HUDEP-2 (cell line): ENCODE measurements around the gene CDH22.

Experiments
- DNase-seq, 76 experiments: peaks; one replicate each; lab custom pipeline; 2025; ENCODE audit not compliant: unreplicated experiment in 76 of 76; lab: John Stamatoyannopoulos, UW

CDH22 gene

DNA sequence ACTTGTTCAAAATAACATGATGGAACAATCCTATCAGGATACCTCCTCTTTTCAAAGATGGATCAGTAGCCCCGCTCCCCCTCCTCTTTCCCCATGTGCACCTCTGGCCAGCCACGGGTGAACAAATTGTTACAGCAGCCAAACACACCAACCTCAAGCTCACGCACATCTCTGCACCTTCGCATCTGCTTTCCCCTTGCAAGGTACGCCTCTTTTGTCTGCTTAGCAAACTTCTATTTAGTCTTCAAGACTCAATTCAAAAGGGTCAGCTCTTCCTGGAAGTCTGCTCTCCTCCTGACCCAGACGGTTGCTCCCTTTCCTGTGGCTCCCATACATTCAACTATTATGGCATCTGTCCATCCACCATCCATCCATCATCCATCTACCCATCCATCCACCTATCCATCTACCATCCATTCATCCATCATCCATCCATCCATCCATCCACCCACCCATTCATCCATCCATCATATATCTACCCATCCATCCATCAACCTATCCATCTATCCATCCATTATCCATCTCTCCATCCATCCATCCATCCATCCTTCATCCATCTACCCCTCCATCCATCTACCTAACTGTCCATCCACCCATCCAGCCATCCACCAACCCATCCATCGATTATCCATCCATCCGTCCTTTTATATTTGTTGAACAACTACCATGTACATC lies 36.3 kb upstream of the CDH22 start:
- DNase-seq, result no peak

- DNase-seq, result no peak
These were observed 35.7 kb upstream of the CDH22 start for GRCh38 chr20:46343975-46344357.

DNA sequence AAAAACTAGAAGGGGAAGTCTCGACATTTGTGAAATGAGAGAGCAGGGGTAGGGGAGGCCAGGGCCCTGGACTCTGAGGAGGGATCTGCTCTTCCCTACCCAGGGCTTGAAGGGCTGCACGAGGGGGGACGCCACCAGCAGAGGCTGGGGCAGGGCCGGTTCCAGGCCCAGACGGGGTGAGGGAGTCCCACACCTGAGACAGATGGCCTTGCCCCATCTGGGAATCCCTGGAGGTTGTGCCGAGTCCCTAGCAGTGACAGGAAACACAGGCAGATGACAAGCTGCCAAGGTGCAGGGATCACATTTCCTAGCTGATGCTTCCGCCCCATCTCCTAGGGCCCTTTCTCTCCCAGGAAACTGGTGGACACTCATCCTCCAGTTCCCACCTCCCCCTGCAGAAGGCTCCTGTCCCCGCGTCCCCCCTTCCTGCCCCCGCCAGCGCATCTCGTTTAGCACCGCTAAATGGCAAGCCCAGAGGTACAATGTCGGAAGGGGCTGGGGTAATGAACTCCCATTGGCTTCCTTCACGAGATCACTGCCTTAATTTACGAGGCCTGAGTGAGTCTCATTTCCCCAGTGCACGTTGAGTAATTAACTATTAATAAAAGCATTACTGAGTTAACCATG lies 35.2 kb upstream of the CDH22 start:
- DNase-seq, result no peak

DNA sequence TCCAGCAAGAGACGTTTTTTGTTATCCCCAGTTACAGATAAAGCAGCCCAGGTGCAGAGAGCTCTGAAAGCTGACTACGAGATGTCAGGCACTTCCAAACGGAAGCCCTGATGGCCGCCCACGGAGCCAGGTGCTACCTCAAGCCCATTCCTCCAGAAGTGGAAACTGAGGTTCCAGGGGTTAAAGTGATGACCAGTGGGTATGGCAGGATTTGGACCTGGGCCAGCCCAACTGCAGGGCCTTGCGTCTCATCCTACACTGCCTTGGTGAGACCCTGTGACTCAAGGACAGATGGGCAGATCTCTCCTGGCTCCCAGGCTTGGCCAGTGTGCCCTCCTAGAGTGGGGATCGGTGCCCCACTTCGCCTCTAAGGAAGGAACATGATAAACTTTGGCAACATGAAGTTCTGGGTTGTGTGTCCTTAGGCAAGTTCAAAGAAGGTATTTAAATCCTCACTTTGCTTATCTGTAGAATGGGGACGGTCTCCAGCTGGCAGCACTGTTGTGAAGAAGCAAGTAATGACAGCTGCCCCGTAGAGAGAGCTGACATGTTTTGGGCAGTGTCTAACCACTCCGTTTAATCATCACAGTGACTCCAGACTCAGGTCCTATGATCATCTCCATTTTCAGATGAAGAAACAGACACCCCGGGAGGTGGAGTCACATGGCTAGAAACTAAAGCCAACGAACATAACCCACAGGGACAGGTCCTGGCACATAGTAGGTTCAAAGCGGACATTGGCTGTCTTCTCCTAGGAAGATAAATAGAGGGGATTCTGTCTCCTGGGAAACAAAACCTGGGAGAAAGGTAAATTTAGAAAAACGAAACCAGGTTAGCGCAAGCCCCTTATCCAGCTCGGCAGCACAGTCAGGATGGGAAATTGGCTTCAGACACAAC lies 34.4 kb upstream of the CDH22 start:
- DNase-seq, result no peak

DNA sequence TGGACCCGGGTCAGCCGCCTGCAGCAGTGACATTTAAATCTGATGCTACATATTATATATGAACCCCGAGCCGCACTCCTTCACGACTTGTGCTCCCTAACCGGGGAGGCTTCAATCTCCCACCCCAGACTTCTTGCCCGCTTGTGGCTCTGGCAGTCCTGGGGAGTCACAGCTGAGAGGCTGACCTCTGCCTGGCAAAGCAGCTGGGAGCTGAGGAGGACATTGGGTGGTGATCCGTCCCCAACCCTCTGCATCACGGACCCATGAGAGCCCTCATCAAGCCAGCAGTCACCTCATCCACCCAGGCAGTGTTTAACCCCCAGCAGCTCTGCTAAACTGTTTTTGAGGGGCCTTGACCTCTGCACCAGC lies 33.7 kb upstream of the CDH22 start:
- DNase-seq, result no peak

GRCh38 chr20:46341074-46342009 lies 33.0 kb upstream of the CDH22 start:
- no peak for DNase-seq

GRCh38 chr20:46339037-46339436 lies 30.7 kb upstream of the CDH22 start:
- DNase-seq, result no peak

DNA sequence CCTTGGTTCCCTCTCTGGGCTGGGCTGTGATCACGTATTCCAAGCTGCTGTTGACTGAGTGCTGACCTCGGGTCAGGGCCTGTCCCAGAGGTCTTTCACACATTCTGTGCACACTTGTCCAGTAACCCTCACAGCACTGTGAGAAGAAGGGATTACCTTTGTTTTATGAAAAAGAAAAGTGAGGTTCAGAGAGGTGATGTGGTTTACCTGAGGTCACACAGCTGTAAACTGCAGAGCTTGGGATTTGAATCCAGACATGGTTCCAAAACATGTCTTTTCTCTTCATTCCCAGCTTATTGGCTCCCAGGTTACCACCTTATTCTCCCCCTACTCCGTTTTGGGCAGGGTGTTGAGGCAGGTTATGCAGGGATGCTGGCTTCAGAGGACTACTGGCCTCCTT lies 28.4 kb upstream of the CDH22 start:
- no peak for DNase-seq

DNA sequence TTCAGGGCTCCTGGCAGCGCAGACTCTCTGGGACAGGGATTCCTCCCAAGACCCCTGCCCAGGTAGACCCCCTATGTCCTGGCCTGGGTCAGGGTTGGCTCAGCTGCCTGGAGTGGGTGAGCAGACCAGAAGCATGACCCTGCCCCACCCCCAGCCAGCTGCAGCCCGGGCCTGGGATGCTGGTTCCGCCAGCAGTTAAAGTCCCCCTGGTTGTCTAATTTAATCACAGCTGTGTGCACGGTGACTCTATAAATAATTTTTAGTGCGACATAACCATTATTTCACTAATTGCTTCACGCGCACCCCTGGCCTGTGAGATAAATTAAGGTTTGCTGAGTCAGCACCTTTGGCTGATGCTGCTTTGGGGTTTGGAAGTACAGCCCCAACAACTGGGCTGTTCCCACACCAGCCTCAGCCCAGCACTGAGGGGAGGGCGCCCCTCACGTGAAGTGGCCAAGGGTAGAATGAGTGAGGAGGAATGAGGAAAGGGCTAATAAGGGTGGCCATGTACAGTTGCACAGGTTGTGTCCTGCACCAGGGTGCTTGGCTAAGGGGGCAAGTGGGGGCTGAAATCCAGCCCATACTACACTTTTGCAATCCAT lies 26.1 kb upstream of the CDH22 start:
- DNase-seq, result no peak

- no peak for DNase-seq
These were observed 25.1 kb upstream of the CDH22 start for GRCh38 chr20:46333161-46333991.

- no peak for DNase-seq
These were observed 24.3 kb upstream of the CDH22 start for GRCh38 chr20:46332373-46333160.

- no peak for DNase-seq
These were observed 23.5 kb upstream of the CDH22 start for GRCh38 chr20:46331611-46332361.

DNA sequence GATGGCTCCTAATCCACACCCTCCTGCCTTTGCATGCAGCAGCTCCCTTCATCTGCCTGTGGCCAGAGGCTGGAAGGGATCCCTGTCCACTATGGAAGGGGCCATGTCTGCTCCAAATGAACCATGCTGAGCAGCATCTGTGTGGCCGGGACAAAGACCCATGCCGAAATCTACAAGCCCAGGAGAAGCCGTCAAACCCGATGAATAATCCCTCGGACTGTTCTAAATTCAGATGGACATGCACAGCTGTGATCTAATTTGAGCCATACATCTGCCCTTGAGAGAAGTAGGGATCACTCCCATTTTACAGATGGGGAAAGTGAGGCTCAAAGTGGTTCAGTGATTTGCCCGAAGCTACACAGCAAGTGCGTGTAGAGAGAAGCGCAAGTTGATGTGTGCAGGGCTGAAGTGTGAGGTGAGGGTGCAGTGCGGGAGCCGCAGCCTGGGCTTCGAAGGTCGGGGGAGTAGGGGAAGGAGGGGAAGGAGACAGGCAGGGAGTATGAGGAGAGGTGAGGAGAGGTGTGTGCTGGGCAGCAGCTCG lies 22.6 kb upstream of the CDH22 start:
- DNase-seq, result no peak

DNA sequence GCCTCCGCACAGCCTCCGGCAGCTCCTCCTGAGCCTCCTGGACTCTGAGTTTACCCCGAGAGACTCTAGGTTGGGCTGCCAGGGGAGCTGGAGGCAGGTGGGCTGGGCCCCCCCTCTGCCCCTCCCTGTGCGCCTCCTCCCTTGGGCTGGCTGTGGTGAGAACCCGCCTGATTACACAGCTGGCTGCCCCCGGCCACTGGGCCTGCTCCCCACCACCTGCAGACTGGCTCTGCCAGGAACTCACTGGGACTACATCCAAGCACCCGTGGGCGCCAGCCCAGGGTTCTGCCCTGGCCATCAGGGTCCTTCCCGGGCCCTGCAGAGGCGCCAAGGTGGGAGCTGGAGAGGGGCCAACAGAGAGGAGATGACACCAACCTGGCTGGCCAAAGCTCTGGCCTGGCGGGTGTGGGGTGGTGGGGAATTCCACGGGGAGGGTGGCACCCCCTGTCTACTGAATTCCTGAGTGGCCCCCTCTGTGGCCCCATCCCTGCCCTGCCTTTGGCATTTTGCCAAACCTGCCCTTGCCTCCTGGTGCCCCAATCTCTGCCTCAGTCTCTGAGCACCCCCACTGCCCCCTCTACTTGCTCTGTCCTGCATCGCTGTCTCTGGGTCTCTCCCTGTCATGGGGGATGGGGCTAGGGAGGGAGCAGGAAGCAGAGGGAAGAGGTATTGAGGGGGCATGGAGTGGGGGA lies 21.9 kb upstream of the CDH22 start:
- DNase-seq, result no peak

GRCh38 chr20:46328200-46328882 lies 20.0 kb upstream of the CDH22 start:
- no peak for DNase-seq

DNA sequence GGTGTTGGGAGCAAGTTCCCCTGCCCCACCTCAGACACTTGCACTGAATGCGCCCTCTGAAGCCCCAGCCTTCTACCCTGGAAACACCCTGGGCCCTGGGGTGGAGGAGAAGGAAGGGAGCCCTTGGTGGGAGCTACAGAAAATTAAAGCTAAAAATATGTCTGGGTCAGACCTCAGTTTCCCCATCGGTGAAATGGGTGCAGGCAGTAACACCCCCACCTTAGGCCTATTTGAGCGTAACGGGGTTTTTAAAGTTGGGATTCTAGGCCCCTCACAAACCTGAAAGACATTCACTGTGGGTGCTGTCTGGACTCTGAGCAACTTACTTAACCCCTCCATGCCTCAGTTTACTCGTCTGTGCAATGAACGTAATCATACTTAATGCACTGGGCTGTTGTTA lies 19.3 kb upstream of the CDH22 start:
- no peak for DNase-seq

DNA sequence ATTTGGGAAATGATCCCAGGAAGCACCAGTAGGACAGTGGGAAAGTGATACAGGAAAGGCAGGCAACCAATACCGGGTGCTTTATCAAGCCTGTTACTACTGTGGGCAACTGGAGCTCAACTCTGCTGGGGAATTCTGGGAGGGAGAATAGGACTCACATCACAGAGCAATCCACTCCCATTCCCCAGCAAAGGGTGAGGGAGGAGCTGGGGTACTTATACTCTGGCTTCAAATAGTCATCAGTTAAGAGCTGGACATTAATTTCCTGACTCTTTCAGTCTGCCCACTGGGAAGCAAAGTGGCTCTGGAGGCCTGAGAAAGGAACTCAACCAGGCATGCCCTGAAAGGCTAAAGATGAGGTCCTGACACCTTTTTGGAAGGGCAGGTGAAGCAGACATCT lies 17.5 kb upstream of the CDH22 start:
- no peak for DNase-seq
